B cell (primary cell): Measurements from ENCODE around the gene LCN10. TPM values are rescaled to one million over a fixed set of nuclear protein-coding genes. Genes with fewer than 3 reads are reported as not detected.
A peak's percentile ranks its signal among the peaks of the same experiment; 100 is the strongest.

Experiments used
- ATAC-seq: fragments of 200-7000 bp; cut with Tn5 transposase; one replicate; pipeline ENCODE4 v1.10.0; 2021; ENCODE audit warnings: low read depth, mild to moderate bottlenecking, moderate number of reproducible peaks, moderate library complexity
- CTCF ChIA-PET: fragments of 350-600 bp; sonication (Branson Sonifier 250); formaldehyde crosslinking; loops from one replicate; lab custom pipeline; 2021; ENCODE audit warnings: antibody characterized with exemption, inconsistent platforms; lab: Charles Lee
- POLR2A ChIA-PET: fragments of 350-600 bp; sonication (Branson Sonifier 250); formaldehyde crosslinking; loops from one replicate; lab custom pipeline; 2021; ENCODE audit warnings: antibody characterized with exemption; lab: Charles Lee
- DNase-seq: peaks from one replicate; pipeline ENCODE4 v3.0.0; 2013
- H2AFZ ChIP-seq: 2 replicates; pipeline ENCODE4 v1.6.1; 2012; ENCODE audit warnings: mild to moderate bottlenecking, low read depth, low read length; ENCODE audit not compliant: insufficient read depth, poor library complexity, severe bottlenecking
- H3K27ac ChIP-seq, 2 donors: 1 replicate in 1 of 2; 2 replicates in 1 of 2; pipeline ENCODE4 v1.5.1; 2012 to 2013; ENCODE audit warnings: low read length in 2 of 2, mild to moderate bottlenecking in 2 of 2, moderate library complexity in 1 of 2
- H3K27me3 ChIP-seq, 4 experiments: fragments of 200-600 bp in 1 of 4; sonication (generic) in 1 of 4; replicated peaks in 1 of 4; 1 replicate in 2 of 4; 2 replicates in 2 of 4; pipeline versions ENCODE4 v1.6.1 to v1.7.0; 2013 to 2016; ENCODE audit warnings: low read length in 3 of 4, mild to moderate bottlenecking in 2 of 4, mixed read lengths in 1 of 4, moderate library complexity in 1 of 4; ENCODE audit not compliant: insufficient read depth in 4 of 4, control insufficient read depth in 3 of 4; ENCODE audit errors: control extremely low read depth in 1 of 4
- H3K36me3 ChIP-seq, 2 experiments: replicated peaks in 1 of 2; 1 replicate in 1 of 2; 2 replicates in 1 of 2; pipeline versions ENCODE4 v1.6.1 to v1.7.1; 2013; ENCODE audit warnings: low read length in 1 of 2; ENCODE audit not compliant: insufficient read depth in 2 of 2, control insufficient read depth in 1 of 2; ENCODE audit errors: control extremely low read depth in 1 of 2, extremely low read depth in 1 of 2
- H3K4me1 ChIP-seq, 2 donors: fragments of 200-600 bp in 1 of 2; sonication (generic) in 1 of 2; 1 replicate in 1 of 2; 2 replicates in 1 of 2; pipeline versions ENCODE4 v1.5.1 to v1.6.1; 2013 to 2017; ENCODE audit warnings: low read length in 2 of 2; ENCODE audit not compliant: control insufficient read depth in 2 of 2, insufficient read depth in 2 of 2
- H3K4me2 ChIP-seq: replicated peaks from 2 replicates; pipeline ENCODE3; 2012; ENCODE audit warnings: mild to moderate bottlenecking, low read depth, low read length; ENCODE audit not compliant: poor library complexity, severe bottlenecking
- H3K4me3 ChIP-seq, 5 experiments: fragments of 200-600 bp in 1 of 5; sonication (generic) in 1 of 5; 1 replicate in 3 of 5; 2 replicates in 2 of 5; pipeline versions ENCODE4 v1.5.1 to v1.7.0; 2011 to 2016; ENCODE audit warnings: low read length in 4 of 5, mild to moderate bottlenecking in 4 of 5, low read depth in 2 of 5, control low read depth in 1 of 5, moderate library complexity in 1 of 5; ENCODE audit not compliant: insufficient read depth in 1 of 5; ENCODE audit errors: control extremely low read depth in 1 of 5, extremely low read depth in 1 of 5
- H3K79me2 ChIP-seq: fragments of 200-600 bp; sonication (generic); one replicate; pipeline ENCODE4 v1.6.0; 2016; ENCODE audit warnings: low read length; ENCODE audit not compliant: control insufficient read depth, insufficient read depth
- H3K9ac ChIP-seq: fragments of 200-600 bp; sonication (generic); 2 replicates; pipeline ENCODE4 v1.6.1; 2017; ENCODE audit warnings: mild to moderate bottlenecking, low read length, moderate library complexity
- H3K9me3 ChIP-seq, 3 donors: one replicate each; pipeline versions ENCODE4 v1.6.1 to v1.7.1; 2013; ENCODE audit warnings: low read length in 2 of 3; ENCODE audit not compliant: control insufficient read depth in 2 of 3, insufficient read depth in 1 of 3; ENCODE audit errors: control extremely low read depth in 1 of 3
- H4K20me1 ChIP-seq: 2 replicates; pipeline ENCODE4 v1.6.0; 2012; ENCODE audit warnings: mild to moderate bottlenecking, low read length; ENCODE audit not compliant: insufficient read depth, control insufficient read depth, poor library complexity, severe bottlenecking
- H3K27ac Mint-ChIP-seq: one replicate; pipeline ENCODE4 v1.8.0; 2021; ENCODE audit warnings: mixed read lengths
- H3K27me3 Mint-ChIP-seq: one replicate; pipeline ENCODE4 v1.8.0; 2021; ENCODE audit warnings: mixed read lengths
- H3K4me1 Mint-ChIP-seq: one replicate; pipeline ENCODE4 v1.8.0; 2021; ENCODE audit warnings: mixed read lengths
- H3K4me3 Mint-ChIP-seq: one replicate; pipeline ENCODE4 v1.8.0; 2021; ENCODE audit warnings: mixed read lengths
- H3K9me3 Mint-ChIP-seq: one replicate; pipeline ENCODE4 v1.8.0; 2022; ENCODE audit warnings: mixed read lengths; ENCODE audit not compliant: insufficient read depth
- EZH2 ChIP-seq: IDR thresholded peaks from 2 replicates; pipeline ENCODE4 v1.6.1; 2012; ENCODE audit warnings: borderline replicate concordance, low read depth, mild to moderate bottlenecking, moderate library complexity, low read length; ENCODE audit not compliant: insufficient read depth, poor library complexity, severe bottlenecking
- WGBS: methylation state at CpG from one replicate; pipeline ENCODE4 v1.1.5; 2013; ENCODE audit warnings: missing lambda C conversion rate; ENCODE audit not compliant: insufficient coverage; 5-methylcytosine and 5-hydroxymethylcytosine counted together
- intact Hi-C: fragments of 100-400 bp; cut with micrococcal nuclease; formaldehyde crosslinking; loops from one replicate; pipeline ENCODE4 v1.10.0; 2022
- polyA plus RNA-seq: library from polyadenylated mRNA; depleted of rRNA; stranded (reverse); fragments of >200 nt; gene quantifications from 2 replicates; pipeline ENCODE4 v1.2.3, GENCODE V29; 2012
- total RNA-seq, 2 donors: library from RNA; stranded (reverse); fragments of 120-200 nt in 1 of 2; gene quantifications; 1 replicate in 1 of 2; 2 replicates in 1 of 2; pipeline versions ENCODE4 v1.2.3 to v1.2.4, GENCODE V29; 2013 to 2022
- TF ChIP-seq, protein P1 (sequence below): fragments of 200-600 bp; IDR thresholded peaks from one replicate; pipeline ENCODE4 v1.8.0; 2022; ENCODE audit warnings: antibody characterized with exemption, mild to moderate bottlenecking

The LCN10 gene
- total and polyA plus RNA-seq, 2 donors (not counting 1 experiment from before 2014, with no cell fraction given) = 76.3 to 93.0 TPM

DNA sequence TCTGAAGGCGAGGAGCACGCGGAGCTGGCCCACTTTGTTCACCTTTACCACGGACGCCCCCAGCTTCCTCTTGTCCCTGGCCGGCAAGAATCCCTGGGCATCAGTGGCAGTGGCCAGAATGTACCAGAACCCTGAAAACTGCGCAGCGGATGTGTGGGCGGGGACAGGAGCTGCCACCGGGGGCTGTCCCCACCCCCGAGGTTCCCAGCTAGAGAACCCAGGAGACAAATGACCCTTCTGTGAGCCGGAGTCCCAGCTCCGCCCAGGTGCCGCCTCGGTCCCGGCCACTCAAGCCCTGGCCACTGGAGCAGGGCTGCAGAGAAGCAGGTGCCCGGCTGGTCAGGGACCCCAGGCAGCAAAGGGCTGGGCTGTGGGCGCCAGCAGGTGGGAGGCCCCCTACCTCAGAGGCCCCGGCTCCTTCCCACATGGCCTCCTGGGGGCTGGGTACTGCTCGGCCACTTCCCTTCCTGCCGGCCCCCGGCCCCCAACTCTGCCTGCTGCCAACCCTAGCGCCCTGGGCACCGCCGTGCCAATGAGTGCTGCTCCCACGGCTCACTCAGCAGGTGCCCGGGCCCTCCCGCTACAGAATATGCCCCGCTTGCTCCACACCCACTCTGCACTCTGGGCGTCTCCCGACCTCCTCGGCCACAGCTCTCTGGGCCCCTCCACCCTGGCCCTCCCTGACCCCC lies 713 bp downstream of the LCN10 start:
- Histone ChIP-seq H3K4me1 (peaks cover 26 to 48% of the 10 kb centered on the region in 2 donors), H3K79me2 (peaks cover 36% of the 10 kb centered on the region), H3K36me3 (peaks cover 0 to 19% of the 10 kb centered on the region in 2 experiments), H3K4me3 (peak overlapping the region; percentile 31 to 97 (median 77)), H4K20me1 (peaks cover 32% of the 10 kb centered on the region), H3K9ac (peak overlapping the region; percentile 94), H3K4me2 (peak overlapping the region; percentile 91), H3K9me3 (no peaks in the 10 kb centered on the region), H3K27ac (peak overlapping the region; percentile 82 to 83), H3K27me3 (no peaks in the 10 kb centered on the region), H2AFZ (peak overlapping the region; percentile 80)
- POLR2A ChIA-PET = interaction anchor here (0.6 to 3.4 kb wide), 8 partner anchors 8 to 58 kb away, joined by 3 to 53 read pairs (median 8); partner anchors contain the start of gene LCN8
- intact Hi-C loops = loop anchor here (1.0 to 2.0 kb wide), 2 partner anchors 7 to 17 kb away; partner anchors contain the start of gene LCN8
- DNase-seq = peak; percentile 66
- Mint-ChIP-seq H3K9me3 (no peaks in the 10 kb centered on the region), H3K27ac (peak overlapping the region; percentile 94), H3K27me3 (no peaks in the 10 kb centered on the region), H3K4me3 (peak overlapping the region; percentile 91), H3K4me1 (peaks cover 43% of the 10 kb centered on the region)
- 1% methylated on average over 27 of the region's 32 CpGs for WGBS
- CTCF ChIA-PET = interaction anchor here (0.7 to 3.9 kb wide), 9 partner anchors 13 to 256 kb away, joined by 3 to 46 read pairs (median 5); partner anchors contain the start of gene LCN8
- peak; percentile 75 for ATAC-seq
- no peak for TF ChIP-seq EZH2
- TF ChIP-seq, protein P1, sequence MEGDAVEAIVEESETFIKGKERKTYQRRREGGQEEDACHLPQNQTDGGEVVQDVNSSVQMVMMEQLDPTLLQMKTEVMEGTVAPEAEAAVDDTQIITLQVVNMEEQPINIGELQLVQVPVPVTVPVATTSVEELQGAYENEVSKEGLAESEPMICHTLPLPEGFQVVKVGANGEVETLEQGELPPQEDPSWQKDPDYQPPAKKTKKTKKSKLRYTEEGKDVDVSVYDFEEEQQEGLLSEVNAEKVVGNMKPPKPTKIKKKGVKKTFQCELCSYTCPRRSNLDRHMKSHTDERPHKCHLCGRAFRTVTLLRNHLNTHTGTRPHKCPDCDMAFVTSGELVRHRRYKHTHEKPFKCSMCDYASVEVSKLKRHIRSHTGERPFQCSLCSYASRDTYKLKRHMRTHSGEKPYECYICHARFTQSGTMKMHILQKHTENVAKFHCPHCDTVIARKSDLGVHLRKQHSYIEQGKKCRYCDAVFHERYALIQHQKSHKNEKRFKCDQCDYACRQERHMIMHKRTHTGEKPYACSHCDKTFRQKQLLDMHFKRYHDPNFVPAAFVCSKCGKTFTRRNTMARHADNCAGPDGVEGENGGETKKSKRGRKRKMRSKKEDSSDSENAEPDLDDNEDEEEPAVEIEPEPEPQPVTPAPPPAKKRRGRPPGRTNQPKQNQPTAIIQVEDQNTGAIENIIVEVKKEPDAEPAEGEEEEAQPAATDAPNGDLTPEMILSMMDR = no peak
